HG03378 (cell line): ENCODE measurements around the gene GOLM1.
"Not testable (repeated sequence)": the region's sequence is repeated elsewhere in the genome, so short reads cannot be mapped to it uniquely, and the experiment has no call there.

Experiments
- ATAC-seq: cut with Tn5 transposase; IDR thresholded peaks from one replicate; pipeline ENCODE4 v1.9.1; 2021; ENCODE audit warnings: mild to moderate bottlenecking, moderate library complexity; ENCODE audit not compliant: unreplicated experiment

Gene GOLM1, protein sequence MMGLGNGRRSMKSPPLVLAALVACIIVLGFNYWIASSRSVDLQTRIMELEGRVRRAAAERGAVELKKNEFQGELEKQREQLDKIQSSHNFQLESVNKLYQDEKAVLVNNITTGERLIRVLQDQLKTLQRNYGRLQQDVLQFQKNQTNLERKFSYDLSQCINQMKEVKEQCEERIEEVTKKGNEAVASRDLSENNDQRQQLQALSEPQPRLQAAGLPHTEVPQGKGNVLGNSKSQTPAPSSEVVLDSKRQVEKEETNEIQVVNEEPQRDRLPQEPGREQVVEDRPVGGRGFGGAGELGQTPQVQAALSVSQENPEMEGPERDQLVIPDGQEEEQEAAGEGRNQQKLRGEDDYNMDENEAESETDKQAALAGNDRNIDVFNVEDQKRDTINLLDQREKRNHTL

DNA sequence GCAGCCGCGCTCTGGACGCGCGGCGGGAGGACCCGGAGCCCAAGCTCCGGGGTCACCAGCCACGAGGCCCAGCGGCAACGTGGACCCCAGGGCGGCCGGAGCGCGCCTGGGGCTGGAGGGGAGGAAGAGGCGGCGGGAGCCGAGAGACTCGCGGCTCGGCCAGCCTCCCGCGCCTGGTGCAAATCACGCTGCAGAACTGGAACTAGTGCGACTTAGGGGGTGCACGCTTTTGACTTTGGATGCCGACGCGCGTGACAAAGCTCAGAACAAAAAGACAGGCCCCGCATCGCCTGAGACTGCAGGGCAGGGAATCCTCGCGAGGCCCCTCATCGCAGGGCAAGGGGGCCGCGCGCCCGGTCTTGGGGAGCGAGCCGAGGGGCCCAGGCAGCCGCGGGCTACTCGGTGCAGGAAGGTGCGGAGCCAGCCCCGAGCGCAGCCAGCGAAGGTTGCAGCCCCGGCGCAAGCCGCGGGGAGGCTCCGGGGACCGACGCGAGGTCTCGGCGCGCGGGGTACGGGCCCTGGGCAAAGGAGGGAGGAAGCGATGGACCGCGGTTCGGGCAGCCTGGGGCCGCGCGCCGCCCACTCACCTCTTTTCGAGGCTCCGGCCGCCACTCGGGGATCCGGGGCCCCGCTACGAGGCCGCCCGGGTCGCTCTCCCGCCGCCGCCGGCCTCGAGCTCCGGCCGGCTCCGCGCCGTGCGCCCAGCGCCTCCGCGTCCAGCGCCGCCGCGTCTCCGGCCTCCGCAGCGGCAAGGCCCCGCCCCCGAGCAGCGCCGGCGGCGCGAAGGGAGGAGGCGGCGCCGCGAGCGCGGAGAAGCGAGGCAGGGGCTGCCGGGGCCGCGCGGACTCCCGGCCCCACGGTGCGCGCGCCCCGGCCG is at the start of gene GOLM1:
TSS of gene GOLM1 (minus strand) at position 735 of the 877 bp plus-strand sequence. CDS start 20,238 bp downstream, outside the sequence.
- peak; percentile 42 for ATAC-seq

DNA sequence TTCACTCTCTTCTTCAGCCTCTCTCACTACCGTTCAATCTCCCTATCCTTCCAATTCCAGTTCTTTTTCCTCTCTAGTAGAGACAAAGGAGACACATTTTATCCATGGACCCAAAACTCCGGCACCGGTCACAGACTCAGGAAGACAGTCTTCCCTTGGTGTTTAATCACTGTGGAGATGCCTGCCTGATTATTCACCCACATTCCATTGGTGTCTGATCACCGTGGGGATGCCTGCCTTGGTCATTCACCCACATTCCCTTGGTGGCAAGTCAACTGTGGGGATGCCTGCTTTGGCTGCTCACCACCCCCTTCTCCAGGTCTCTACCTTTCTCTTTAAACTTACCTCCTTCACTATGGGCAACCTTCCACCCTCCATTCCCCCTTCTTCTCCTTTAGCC is 47.3 kb upstream of the GOLM1 start:
- not testable (repeated sequence) for ATAC-seq

DNA sequence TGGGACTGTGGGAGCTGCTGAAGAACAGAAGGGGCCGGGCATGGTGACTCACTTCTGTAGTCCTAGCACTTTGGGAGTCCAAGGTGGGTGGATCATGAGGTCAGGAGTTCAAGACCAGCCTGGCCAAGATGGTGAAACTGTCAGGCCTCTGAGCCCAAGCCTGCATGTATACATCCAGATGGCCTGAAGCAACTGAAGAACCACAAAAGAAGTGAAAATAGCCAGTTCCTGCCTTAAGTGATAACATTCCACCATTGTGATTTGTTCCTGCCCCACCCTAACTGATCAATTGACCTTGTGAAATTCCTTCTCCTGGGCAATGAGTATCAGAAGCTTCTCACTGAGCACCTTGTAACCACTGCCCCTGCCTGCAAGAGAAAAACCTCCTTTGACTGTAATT is 46.6 kb upstream of the GOLM1 start:
- ATAC-seq = not testable (repeated sequence)

DNA sequence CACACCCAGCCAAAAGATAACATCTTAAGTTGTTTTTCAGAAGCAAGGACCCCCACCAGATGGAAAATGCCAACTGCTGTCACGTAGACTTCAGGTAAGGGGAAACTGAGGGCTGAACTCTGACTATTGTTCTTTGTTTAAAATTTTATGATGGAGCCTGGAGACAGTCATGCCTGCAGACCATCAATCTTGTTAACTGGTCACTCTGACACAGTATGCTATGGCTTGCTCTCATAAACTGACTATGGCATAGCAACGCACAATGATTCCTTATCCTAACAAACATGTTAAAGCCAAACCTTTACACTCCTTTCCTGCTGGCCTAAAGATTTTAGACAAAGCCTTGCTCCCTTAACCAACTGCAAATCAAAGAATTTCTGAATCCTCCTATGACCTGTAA is 43.6 kb upstream of the GOLM1 start:
- no peak for ATAC-seq

DNA sequence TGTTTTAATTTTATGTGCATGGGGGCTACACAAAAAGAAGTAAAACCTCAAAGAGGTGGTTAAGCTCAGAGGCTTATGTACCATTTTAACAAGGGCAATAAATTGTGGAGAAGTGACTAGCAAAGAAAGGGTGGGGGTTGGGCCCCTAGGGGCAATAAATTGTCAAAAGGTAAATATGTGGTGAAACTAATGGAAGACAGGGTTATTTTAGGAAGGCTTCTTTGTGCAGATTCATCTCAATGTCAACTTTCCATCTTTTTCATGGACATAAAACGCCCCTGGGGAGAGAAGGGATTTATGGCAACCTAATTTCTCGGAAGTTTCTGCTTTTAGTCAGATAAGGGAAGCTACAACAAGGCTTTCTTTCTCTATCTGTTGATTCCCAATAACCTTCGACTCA is 42.5 kb upstream of the GOLM1 start:
- no peak for ATAC-seq

DNA sequence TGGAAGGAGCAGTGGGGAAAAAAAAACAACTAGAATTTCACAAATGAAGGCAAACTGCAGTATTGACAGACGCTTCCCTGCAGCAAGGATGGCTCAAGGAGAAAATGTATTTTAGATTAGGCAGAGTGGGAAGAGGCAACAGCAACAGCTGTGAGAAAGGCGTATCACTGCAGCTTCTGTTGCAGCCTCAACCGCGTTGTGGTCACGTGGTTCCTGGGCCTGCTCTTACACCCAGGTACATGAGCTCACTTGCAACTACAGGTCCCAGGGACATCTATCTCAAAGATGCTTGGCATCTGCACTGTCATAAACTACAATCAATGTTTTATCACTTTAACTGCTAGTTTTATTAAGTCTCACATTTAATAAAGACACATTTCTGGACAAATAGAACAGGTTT is 36.0 kb upstream of the GOLM1 start:
- ATAC-seq = no peak

DNA sequence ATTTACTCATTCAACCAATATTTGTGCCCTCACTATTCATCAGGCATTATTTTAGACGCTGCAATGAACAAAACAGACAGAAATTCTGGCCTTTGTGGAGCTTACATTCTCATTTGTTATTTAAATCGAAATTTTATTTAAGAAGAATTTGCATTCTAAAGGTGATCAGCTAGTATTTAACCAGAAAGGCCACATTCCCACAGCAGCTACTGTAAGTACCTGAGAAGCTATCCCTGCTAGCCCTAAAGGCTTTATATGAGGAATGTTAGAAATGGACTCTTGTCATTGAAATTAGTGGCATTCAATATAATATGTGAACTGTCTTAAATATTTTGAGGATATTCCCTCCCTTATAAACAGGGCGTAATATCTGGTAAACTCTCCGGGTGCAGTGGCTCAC is 35.0 kb upstream of the GOLM1 start:
- ATAC-seq = no peak

DNA sequence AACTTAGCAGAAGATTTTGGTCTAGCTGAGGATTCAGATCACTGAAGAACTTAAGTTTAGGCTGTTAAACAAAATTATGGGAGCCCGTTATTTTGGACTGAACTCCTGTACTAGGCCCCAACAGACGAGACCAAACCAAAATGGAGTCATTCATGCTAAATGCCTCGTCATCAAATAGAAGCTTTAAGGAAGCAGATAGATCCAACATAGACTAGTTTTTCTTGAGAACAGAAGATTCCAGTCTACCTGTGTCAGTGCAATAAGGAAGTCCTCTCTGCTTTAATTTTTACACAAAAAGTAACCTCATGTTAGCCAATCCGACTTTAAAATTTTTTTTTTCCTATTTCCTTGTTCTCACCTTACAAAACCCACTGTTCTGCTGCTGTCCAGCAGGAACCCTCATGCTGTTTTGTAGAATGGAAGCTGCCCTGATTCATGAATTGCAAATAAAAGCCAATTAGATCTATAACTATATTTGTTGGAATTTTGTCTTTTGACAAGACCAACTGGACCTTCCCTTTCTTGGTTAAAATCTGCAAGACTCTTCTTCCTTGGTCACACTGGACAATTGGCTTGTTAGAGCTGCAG is 29.0 kb upstream of the GOLM1 start:
- ATAC-seq = no peak

DNA sequence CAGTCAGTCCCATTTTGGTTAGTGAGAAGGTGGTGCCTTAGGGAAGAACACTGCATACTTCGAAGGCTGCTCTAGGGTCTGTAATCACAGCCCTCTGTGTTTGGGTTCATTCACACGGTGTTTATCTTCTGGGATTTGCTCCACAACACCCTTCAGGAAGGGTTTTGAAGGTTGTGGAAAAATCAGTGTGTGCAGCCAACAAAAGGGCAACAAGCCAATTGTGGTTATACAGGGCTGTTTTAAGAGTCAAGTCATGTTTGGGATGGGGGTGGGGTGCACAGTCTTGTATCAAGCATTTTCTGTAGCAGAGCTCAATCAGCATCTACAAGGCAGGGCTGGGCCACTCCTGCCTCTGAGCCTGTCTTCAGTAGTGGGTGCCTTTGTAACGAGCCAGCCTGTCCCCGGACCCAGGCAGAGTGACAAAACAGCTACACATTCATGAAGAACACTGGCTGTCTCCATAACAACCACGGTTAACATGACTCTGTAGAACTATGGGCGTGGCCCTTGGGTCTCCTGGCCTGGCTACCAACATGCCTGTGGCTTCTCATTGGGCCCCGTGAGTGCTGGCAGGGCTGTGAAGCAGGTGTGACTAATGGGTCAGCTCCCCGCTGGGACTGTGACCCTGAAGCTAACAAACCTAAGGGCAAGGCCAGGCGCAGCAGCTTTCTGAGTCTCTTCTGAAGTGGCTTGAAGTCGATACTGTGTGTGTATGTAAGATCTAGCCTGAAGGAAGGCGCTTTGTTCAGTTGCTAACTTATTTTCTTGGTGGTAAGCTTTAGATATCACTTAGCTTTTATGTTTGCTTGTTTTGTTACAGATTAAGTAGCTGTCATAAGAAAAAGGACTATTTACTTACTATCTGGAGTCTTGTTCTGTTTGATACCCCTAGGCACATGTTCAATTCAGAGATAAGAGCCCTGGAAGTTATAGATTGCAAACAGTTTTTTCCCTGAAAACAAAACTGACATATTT is 27.9 kb upstream of the GOLM1 start:
- no peak for ATAC-seq

DNA sequence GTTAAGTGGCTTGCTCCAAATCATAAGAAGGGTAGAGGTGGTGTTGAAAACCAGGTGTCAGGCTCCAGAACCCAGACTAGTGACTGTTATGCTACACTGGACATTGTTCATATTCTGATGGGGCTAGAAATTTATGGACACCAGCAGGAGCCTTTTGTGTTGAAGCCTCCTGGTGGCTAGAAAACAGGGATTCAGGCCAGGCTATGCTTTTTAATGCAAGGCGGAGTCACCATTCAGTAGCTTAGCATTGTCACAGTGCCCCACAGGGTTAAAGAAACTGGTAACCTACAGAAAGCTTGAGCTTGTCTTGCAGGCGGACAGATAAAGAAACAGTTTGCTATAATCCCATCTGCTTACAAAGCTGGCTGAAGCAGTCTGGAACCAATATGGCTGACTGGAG is 23.0 kb upstream of the GOLM1 start:
- no peak for ATAC-seq

DNA sequence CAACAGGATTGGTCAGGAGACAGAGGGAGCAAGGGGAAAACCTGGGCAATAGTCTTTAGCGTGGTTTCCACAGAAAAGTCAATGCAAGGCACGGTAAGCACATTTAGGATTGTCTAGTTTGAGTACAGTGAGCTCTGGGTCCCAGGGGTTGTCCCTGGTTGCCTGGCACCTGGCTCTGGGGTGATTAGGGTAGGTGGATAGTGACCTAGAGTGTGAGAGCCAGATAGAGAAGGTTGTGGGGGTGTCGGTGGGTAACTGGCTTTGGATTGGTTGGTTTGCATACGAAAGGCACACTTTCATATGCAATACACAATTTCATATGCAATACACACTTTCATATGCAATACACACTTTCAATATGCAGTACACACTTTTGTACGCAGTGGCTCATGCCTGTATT is 20.1 kb upstream of the GOLM1 start:
- no peak for ATAC-seq

DNA sequence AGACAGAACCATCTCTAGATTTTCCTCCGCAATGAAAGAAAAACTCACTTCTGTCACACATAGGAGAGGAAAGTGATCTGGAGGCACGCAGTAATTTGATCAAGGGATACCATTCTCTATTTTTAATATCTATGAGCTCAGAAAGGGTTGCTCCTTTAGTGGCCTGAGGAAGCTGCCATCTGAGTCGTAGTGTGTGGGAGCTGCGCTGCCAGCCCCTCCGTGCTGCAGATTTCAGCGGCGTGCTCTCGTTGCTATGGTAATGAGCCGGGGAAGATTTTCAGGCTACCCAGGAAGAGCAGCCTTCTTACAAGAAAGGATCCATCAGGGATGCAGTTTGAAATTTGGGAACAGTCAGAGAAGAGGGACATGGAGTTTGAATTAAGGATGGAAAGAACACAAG is 17.1 kb upstream of the GOLM1 start:
- no peak for ATAC-seq

DNA sequence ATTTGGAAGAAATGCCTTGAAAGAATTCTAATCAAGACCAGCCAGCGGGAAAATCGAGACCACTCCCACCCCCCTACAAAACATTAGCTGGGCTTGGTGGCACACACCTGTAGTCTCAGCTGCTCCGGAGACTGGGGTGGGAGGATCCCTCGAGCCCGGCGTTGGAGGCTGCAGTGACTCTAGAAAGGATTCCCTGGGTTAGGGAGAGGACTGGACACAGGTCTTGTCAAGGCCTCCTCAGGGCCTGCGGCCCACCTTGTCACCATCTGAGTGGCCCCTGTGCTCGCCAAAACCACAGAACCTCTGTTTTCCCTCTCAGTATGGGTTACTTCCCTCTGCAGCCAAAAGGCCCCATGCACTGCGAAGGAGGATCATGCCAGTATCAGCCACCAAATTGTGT is 16.5 kb upstream of the GOLM1 start:
- no peak for ATAC-seq

DNA sequence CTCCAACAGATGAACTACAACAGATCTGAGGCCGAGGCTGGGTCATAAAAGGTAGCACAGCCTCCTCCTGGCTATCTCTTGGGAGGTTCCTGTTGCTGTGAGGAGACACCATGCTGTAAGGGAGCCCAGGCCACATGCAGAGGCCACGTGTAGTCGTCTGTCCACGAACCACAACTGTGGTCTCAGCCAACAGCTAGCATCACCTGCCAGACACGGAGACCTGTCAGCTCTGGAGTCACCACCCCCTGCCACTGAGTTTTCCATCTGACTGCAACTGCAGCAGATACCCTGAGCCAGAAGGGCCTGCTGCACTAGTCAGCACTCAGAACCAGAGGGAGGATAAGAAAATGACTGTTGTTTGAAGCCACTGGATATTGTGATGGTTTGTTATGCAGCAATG is 12.7 kb upstream of the GOLM1 start:
- ATAC-seq = no peak

DNA sequence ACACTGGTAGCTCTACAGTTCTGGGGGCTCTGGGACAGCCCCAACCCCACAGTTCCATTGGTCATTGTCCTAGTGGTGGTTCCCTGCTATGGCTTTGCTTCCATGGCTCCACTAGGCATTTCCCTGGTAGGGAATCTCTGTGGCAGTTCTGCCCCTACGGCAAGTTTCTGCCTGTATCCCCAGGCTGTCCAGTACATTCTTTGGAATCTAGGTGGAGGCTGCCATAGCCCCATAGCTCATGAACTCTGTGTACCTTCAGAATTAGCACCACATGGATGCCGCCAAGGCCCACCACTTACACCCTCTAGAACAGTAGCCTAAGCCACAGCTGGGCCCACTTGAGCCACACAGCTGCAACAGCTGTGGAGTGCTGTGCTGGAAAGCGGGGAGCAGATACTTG is 3.3 kb upstream of the GOLM1 start:
- ATAC-seq = no peak

DNA sequence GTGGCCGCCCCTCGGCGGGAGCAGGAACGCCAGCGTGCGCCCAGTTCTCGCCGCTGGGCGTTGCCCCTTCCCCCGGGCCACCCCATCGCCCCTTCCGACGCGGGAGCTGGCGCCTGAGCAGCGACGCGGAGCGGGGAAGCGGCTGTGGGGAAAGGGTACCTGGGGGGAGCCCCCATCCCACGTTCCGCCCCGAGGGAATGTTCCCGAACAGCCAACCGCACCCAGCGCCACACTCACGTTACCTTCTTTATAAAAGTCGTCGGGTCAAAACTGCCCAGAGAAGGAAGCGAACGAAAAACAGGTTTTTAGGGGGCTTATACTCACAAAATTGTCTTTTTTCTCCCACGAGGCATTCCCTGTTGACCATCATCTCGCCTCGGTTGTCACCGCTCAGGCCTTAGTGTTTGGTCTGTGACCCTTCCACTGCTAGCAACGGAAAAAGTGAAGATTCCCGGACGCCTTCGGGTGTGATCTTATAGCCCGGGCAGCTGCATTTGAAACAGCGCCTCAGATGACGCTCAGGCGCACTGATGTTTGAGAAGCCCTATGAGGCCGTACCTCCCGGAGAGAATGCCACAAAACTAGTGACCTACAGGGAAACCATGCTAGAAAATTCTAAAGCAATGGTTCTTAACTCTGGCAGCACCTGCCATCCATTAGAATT is 475 bp upstream of the GOLM1 start:
- no peak for ATAC-seq

DNA sequence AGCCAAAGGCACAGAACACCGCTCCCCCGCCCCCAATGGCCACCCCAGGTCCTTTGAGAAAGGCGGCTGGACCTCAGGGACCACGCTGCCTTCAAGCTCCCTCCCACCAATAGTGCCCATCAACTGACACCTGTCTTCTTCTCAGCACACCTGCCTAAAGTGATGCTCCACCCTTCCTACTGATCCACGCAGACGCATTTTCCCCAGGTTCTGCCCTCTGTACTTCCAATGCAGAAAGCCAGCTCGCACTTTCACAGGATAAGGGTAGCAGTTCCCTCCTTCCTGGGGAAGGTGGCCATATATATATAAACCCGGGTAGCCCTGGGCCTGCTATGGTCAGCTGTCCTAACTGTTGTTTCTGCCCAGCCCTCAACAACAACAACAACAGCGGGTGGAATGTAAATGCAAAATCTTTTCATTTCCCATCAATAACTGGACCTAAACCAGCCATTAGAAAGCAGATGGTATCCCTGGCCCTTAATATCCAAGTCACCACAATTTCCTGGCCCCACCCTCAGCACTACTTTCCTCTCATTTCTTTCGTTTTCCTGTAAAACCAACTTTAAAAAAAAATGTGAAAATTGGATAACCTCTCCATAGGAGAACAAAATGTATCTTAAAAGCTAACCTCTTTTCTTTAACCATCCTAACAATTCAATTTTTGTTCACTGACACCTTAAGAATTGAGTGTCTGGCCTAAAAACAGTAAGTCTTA is 1.7 kb downstream of the GOLM1 start:
- ATAC-seq = no peak

DNA sequence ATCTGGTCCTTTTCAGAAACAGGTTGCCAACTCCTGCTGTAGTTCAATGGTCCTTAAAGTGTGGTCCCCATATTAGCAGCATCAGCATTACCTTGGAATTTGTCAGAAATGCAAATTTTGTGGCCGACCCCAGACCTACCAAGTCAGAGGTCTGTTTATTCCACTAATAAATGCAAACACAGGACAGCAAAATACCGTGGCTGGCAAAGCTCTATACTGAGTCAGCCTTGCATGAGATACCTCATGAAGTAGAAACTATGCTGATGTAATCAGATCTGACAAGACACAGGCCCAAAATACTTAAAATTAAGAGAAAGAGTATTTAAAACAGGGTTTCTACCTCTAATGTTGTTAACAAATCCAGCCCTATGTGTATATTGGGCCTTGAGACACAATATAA is 3.0 kb downstream of the GOLM1 start:
- ATAC-seq = no peak

DNA sequence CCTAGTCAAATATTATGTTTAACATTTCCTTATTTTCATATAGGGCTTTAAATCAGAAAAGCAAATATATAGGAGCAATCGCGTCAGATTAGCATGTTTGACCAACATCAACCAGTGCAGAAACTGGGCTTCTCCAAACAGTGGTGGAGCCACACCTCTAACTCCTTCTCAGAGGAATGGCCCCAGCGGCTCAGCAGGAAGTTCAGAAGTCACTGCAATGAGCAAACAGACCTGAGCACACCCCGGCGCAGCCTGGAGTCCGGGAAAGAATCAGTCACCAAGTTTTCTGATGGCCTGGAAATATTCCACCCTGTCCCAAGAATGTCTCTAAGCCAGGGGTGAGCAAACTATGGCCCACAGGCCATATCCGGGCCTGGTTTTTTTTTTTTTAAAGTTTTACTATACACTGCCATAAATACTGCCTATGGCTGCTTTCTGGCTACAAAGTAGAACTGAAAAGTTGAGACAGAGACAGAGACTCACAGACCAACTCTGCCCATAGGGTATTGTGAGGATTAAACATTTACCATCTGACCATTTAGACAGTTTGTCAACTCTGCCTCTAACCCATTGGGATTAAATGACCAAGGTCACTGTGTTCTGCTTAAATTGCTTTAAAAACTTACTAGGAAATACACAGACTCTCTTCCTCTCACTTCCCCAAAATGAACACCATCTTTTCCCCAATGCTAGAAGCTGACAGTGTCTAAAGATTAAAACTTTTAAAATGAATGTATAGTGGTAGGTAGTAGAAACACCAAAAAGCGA is 5.4 kb downstream of the GOLM1 start:
- ATAC-seq = peak; percentile 83
